Measurements from ENCODE around the gene CHRM1.
"Not testable (repeated sequence)": the region's sequence is repeated elsewhere in the genome, so short reads cannot be mapped to it uniquely, and the experiment has no call there.

The CHRM1 gene

DNA sequence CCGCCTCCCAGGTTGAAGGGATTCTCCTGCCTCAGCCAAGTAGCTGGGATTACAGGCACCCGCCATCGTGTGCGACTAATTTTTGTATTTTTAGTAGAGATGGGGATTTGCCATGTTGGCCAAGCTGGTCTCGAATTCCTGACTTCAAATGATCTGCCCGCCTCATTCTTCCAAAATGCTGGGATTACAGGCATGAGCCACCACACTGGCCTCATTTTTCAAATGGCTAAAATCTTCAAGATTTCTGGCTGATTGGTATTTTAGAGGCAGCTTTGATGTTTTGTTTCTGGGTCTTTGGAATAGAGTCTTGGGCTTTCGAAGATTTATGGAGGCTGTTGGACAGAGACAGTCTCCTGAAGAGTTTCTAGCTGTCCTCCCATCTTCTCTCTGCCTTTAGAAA lies 46.3 kb downstream of the CHRM1 start:
- no peak for DNase-seq

DNA sequence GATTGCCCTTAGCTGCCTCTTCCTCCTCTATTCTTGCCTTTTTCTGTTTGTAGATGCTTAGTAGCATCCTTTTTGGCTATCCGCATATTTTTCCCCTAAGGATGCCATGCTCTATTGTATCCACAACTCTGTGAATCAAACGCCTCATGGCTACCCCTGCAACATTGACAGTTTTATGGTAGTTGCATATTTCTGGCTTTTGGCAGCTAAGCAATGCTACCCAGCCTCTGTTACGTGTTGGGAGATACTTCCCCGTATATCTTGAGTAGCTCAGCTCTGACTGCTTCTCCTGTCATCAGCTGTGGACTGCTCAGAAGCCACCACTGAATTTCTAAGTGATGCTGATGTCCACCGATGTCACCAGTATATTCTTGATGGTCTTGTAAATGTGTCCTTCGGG lies 55.5 kb downstream of the CHRM1 start:
- DNase-seq: no peak

DNA sequence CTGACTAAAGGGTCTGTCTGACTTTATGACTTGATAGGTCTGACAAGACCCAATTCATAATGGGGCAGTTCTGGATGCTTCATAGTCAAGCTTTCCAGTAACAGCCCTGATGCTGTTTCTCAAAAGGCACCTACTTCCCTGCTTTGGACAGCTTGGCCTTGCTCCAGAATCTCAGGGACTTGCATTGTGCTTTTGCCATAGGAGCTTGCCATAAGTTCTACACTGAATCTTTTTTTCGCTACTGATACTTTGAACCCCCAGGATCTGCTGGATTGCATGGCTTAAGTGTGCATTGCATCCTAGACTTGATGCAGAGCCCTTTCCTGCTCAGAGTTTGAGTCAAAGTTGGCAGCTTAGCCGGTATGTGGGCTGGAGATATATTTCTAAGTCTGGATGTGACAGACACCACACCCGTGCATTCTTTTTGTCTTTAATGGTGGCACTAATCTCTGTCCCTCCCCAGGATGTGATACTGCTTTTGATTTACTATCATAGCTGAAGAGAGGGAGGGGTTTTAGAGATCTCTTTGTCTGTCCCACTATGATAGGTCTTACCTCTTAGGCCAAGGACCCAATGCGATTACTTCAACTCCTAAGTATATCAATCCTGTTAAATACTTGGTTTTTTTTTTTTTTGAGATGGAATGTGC lies 57.4 kb downstream of the CHRM1 start:
- DNase-seq: no peak

DNA sequence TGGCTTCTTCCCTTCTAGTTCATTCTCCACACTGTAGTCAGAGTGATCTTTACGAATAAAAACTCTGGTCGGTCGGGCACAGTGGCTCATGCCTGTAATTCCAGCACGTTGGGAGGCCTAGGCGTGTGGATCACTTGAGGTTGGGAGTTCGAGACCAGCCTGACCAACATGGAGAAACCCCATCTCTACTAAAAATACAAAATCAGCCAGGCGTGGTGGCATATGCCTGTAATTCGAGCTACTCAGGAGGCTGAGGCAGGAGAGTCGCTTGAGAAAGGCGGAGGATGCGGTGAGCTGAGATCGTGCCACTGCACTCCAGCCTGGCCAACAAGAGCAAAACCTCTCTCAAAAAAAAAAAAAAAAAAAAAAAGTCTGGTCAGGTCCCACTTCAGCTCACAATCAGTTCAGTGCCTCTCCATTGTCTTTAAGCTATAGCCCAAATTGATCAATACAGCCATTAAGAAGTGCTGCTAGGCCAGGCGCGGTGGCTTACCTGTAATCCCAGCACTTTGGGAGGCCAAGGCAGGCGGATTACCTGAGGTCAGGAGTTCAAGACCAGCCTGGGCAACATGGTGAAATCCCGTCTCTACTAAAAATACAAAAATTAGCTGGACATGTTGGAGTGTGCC lies 59.5 kb downstream of the CHRM1 start:
- DNase-seq: not testable (repeated sequence)

DNA sequence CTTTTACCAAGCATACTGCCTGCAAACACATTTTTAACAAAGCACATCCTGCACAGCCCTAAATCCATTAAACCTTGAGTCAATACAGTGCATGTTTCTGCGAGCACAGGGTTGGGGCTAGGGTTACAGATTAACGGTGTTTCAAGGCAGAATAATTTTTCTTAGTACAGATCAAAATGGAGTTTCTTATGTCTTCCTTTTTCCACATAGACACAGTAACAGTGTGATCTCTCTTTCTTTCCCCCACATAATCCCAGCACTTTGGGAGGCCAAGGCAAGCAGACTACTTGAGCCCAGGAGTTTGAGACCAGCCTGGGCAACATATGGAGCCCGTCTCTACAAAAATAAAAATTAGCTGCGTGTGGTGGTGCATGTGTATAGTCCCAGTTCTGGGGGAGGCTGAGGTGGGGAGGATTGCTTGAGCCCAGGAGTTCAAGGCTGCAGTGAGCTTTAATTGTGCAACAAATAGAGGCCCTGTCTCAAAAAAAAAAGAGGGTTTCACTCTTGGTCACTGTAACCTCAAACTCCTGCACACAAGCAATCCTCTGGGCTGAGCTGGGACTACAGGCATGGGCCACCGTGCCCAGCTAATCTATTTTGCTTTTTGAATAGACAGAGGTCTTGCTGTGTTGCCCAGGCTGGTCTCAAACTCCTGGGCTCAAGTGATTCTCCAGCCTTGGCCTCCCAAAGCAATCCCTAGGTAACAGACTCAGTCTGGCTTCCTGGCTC lies 60.2 kb downstream of the CHRM1 start:
- DNase-seq: no peak

DNA sequence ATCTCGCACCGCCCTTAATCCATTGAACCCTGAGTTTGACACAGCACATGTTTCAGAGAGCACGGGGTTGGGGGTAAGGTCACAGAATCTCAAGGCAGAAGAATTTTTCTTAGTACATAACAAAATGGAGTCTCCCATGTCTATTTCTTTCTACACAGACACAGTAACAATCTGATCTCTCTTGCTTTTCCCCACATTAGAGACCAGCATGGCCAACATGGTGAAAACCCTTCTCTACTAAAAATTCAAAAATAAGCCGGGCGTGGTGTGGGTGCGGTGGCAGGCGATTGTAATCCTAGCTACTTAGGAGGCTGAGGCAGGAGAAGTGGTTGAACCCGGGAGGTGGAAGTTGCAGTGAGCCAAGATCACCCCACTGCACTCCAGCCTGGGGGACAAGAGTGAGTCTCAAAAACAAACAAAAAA lies 61.9 kb downstream of the CHRM1 start:
- not testable (repeated sequence) for DNase-seq
